DMS114 treated with DMSO at 0.1 percent for 48 hours (cell line): ENCODE results near the gene RAI14.
A peak's percentile ranks its signal among the peaks of the same experiment; 100 is the strongest.

ENCODE experiments used
- DNase-seq: peaks from one replicate; lab custom pipeline; 2025; ENCODE audit not compliant: unreplicated experiment; lab: John Stamatoyannopoulos, UW

The RAI14 gene

DNA sequence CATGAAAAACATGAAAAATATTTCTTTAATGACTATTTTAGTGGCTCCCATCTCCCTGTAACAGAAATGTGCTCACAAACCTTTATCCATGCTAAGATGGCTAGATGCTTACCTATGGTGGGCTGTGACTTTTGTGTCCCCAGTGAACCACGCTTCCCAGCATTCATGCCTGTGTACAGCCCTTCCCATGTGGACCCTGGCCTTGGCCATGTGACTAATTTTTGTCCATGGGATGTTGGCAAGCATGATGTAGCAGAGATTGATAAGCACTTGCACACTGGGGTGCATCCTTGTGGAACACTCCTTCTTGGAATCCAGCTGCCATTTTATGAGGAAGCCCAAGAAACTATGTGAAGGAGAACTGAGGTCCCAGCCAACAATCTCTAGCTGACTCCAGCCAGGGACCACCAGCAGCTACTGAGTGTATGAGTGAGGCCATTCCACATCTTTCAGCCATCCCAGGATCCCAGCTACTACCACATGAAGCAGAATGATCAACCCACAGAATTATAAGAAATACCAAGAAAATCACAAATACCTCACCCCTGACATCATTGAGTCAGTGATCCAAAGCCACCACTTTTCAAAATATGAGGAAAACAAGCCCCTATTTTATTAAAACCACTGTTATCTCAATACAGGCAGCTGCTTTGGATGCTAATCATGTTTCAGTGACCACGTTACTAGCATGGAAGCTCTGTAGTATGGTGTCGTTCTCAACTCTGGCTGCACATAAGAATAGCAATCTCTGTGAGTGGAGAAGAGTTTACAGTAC lies 16.1 kb upstream of the RAI14 start:
- no peak for DNase-seq

- no peak for DNase-seq
Measured at GRCh38 chr5:34648039-34648839, 7.9 kb upstream of the RAI14 start.

- no peak for DNase-seq
Measured at GRCh38 chr5:34648840-34649158, 7.3 kb upstream of the RAI14 start.

- DNase-seq = no peak
Measured at GRCh38 chr5:34651791-34652190, 4.3 kb upstream of the RAI14 start.

- DNase-seq = no peak
Measured at GRCh38 chr5:34652466-34652865, 3.7 kb upstream of the RAI14 start.

DNA sequence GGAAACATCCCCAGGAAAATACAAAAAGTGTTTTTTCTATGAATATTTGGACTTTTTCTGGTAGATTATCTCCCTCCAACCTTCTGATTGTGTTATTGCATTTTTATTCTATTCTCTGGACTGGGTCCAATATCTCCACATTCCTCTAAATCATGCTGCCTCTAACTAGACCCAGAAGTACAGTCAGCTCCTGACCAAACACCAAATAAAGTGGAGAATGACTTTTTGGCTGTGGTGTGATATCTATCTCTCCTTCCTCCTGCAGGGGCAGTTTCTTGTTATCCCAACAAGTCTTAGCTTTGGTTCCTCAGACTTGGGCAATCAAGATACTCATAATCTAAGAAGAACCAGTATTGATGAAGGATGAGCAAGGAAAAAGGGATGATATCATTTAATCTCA lies 3.2 kb upstream of the RAI14 start:
- DNase-seq = no peak

DNA sequence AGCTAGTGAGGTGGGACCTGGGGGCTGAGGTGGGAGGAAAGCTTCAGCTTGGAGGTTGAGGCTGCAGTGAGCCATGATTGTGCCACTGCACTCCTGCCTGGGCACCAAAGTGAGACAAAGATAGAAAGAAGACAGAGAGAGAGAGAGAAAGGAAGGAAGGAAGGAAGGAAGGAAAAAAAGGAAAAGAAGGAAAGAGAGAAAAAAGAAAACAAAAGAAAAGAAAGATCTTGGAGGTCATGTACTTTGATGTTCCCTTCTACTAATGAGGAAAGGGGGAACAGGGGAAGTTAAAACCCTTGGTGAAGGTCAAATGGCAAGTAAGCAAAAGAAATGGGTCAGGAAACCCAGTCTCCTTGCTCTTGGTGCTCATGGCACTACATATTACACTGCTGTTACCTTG lies 2.4 kb upstream of the RAI14 start:
- DNase-seq = no peak

DNA sequence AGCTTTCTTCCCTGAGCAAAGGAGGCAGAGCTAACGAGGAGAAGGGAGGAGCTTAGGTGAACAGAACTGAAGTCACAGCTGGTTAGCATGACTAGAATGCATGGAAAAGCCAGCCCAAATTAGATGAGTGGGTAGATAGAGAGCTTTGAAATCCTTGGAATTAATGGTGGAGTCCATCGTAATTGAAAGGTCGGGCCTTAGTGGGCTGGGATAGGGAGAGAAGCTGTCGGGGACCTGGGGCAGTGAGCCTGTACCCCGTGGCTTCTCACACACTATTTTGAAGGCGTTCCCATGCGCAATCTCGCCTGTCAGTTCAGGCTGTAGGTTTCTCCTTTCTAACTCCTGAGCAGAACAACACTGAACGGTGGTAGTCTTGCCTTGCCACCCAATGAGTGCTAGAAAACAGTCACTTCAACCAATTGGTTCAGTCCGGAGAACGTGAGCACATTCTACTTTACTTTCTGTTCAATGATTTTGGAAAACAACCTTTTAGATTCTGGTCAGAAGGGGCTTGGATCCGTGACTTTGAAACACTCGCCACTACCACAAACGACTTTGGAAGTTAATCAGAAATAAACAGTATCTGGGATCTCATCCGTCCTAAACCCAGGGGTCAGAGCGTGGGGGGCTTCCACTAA lies 655 bp upstream of the RAI14 start:
- no peak for DNase-seq

DNA sequence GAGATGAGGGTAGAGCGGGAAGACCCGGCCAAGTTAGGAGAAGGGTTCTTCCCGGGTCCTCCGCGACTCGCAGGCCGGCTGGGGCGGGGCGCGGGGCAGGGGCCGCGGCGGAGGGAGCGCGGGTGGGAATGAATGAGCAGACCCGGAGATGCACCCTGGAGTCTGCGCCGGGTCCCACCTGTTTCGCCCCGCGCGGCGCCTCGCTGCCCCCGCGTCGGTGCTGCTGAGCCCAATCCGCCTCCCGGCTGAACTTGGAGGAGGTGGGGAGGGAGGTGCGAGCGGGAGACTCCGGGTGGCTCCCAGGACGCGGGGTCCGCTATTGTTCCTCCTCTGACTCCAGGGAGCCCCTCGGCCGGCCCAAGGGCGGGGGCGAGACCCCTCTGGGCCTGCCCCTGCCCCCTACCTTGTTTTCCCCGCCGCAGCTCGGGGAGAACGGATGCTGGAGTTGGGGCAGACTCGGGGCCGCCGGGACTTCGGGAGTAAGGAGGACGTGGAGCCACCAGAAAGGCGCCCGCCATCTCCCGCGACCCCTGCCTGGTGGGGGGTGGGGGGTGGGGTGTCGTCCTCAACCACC lies 659 bp downstream of the RAI14 start:
- DNase-seq = no peak

GRCh38 chr5:34657274-34657921 lies 1.3 kb downstream of the RAI14 start:
- no peak for DNase-seq

GRCh38 chr5:34657988-34658387 lies 1.9 kb downstream of the RAI14 start:
- peak; percentile 21 for DNase-seq

DNA sequence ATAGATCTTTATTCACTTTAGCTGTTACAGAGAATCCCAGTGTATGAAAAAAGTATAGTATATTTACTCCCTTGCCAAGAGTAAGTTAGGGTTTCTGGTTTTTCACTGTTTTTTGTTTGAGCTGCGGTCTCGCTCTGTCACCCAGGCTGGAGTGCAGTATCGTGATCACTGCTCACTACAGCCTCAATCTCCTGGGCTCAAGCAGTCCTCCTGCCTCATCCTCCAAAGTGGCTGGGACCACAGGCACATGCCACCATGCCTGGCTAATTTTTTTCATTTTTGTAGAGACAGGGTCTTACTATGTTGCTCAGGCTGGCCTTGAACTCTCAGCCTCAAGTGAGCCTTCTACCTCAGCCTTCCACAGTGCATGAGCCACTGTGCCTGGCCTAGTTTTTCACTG lies 3.0 kb downstream of the RAI14 start:
- DNase-seq = no peak

- DNase-seq = no peak
Measured at GRCh38 chr5:34660444-34660843, 4.3 kb downstream of the RAI14 start.

- DNase-seq = no peak
Measured at GRCh38 chr5:34663771-34664496, 7.8 kb downstream of the RAI14 start.

GRCh38 chr5:34666392-34667080 lies 10.4 kb downstream of the RAI14 start:
- DNase-seq = no peak

- no peak for DNase-seq
Measured at GRCh38 chr5:34667705-34668104, 11.6 kb downstream of the RAI14 start.

GRCh38 chr5:34669931-34670516 lies 13.9 kb downstream of the RAI14 start:
- DNase-seq = no peak

DNA sequence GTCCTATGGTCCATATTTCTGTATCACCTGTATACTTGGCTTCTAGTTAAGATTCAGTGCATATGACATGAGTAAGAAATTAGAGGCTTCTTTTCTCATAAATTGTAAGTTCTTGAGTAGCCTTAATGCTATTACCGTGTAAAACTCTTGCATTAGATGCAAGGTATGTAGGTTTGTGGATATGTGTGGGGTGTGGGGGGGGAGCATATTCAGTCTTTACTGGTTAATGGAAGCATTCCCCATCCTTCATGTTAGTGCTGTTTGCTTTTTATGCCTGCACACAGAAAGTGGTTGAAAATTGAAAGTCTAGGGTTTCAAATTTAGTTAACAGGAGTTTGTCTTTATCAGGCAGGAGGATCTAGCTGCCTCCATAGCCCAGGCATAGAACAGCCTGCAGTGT lies 16.1 kb downstream of the RAI14 start:
- no peak for DNase-seq

GRCh38 chr5:34673463-34674125 lies 17.5 kb downstream of the RAI14 start:
- DNase-seq = no peak
